HG02642 (cell line): Measurements from ENCODE around the gene PFDN1.

Experiments used
- ATAC-seq: cut with Tn5 transposase; IDR thresholded peaks from one replicate; pipeline ENCODE4 v1.9.1; 2021; ENCODE audit warnings: mild to moderate bottlenecking; ENCODE audit not compliant: unreplicated experiment, poor library complexity

The PFDN1 gene

DNA sequence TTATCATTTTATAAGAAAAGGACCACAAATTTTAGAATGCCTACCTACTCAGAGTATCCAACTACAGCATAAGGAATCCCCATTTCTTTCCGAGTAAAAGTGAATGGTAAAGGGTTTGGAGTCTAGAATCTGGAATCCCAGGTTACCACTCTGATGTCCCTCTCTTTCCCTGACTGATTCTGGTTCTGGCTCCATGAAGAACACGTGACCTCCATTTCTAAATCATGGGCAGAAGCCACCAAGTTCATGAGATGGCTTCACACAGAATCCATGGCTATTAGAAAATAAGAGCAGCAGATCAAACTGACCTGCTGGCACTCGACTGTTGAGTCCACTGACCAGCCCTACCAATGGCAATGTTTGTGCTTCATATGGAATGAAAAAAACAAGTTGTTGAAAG is 40.7 kb downstream of the PFDN1 start:
- no peak for ATAC-seq

DNA sequence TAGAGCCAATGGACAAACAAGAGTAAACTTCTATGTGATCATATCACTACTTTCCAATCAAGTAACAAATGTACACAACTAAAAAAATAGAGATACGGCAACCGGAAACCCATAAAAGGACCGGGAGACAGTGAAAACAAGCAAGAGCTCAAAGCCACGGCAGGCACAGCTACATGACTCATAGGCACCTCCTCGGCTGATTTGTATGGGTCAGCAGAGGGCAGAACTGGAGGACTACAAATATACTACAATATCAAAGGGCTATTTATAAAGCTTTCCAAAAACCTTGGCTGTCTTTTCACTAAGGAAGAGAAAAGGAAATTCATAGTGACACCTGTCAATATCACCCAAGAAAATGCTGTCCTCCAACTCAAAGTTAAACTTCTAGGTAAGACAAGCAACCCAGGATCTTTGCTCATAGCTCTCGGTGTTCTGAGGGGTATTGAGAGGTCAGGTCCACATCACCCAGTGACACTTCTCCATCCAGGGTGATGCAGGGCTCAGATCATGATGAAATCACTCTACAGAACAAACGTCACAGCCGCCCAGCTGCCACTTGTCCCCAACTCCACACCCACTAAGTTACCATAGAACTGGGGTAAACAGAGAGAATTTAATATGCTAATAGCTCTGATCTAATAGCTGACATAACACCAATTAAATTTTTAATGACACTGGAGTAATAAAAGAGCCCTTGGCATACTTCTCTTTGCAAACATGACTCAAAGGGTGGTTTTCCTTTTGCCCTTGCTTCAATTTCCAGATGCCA is 41.3 kb downstream of the PFDN1 start:
- no peak for ATAC-seq

DNA sequence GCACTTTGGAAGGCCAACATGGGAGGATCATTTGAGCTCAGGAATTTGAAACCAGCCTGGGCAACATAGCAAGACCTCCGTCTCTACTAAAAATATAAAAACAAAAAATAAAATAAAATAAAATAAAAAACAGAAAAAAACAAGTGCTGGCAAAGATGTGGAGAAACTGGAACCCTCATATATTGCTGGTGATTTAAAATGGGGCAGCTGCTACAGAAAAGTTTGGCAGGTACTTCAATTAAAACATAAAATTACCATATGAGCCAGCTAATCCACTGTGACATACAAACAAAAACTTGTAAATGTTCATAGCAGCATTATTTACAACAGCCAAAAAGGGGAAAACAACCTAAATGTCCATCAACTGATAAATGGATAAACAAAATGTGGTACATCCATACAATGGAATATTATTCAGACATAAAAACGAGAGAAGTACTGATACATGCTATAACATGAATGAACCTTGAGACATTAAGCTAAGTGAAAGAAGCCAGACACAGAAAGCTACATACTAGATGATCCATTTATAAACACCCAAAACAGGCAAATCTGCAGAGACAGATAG is 42.7 kb downstream of the PFDN1 start:
- ATAC-seq, result no peak

DNA sequence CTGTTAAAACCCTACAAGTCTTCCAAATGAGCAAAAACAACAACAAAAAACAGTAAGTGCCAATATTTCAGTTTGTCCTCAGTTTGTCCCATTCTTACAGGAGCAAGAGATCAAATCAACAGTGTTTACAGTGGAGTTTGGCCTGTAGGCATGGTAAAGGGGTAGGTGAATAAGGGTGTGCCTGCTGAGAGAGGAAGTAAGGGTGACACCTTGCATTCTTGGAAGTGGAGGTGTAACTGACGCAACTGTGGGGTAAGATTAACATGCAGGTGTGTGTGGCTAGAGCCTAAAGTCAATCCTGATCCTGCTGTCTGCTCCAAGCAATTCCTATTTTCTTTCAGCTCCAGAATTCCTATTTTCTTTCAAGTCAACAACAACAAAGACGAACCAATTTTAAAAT is 43.4 kb downstream of the PFDN1 start:
- no peak for ATAC-seq

DNA sequence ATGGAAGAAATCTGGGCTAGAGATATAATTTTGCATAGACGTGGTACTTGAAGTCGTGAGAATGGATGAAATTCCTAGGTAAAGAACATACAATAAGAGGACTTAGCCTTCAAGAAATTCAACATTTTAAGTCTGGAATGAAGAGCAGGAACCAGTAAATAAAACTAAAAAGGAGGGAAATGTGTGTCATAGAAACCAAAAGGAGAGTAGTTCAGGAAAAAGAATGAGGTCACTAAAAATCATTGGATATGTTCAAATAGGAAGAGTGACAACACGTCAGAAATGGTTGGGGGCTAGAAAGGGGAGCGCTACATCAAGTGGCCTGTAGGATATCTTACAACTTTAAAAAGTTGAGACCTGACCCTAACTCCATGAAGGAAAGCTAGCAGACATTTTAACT is 44.0 kb downstream of the PFDN1 start:
- no peak for ATAC-seq

DNA sequence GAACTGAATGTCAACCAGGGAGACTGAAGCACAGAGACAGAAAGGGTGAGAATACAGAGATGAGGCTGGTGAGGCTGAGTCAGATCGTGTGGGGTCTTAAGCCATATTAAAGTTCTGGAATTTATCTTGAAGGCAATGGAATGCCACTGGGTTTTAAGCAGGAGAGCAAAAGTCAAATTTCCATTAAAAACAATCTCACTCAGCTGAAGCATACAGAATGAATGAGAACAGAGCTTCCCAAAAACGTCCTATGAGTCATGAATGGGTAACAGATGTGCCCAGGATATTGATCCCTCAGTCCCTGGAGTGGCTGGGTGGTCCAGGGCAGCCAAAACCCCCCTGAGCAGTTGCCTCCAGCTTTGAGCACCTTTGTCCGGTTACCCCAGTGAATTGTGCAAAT is 44.9 kb downstream of the PFDN1 start:
- ATAC-seq, result no peak

DNA sequence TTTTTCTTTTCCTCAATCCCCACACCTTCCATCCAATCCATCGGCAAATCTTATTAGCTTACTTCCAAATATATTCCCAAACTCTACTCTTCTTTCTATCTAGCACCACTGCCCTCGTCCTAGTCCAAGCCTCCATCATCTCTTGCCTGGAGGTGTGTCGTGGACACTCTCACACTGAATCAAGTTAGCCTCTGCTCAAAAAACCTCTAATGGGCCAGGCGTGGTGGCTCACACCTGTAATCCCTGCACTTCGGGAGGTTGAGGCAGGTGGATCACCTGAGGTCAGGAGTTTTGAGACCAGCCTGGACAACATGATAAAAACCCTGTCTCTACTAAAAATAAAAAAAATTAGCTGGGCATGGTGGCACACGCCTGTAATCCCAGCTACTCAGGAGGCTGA is 46.2 kb downstream of the PFDN1 start:
- no peak for ATAC-seq

DNA sequence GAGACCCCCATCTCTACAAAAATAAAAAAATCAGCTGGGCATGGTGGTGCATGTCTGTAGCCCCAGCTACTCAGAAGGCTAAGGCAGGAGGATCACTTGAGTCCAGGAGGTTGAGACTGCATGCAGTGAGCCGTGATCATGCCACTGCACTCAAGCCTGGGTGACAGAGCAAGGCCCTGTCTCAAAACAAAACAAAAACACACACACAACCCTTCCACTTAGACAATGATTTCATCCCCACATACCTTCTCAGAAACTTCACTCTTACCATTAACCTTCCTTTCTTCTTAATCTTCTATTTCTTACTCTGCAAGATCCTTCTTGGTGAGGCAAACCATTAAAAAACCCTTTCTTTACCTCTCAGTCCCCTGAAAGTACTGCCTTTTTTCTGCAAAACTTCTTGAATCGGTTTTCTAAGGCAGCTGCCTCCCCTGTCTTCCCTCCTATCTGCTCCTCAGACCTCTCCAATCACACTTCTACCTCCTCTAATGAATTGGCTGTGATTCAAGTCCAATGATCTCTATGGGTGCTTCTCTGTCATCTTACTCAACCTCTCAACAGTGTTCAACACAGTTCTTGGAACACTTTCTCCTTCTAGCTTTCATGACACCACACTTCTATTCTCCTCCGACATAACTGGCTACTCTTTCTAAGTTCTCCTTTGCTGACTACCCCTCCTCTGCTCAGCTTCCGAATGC is 47.3 kb downstream of the PFDN1 start:
- ATAC-seq, result no peak

DNA sequence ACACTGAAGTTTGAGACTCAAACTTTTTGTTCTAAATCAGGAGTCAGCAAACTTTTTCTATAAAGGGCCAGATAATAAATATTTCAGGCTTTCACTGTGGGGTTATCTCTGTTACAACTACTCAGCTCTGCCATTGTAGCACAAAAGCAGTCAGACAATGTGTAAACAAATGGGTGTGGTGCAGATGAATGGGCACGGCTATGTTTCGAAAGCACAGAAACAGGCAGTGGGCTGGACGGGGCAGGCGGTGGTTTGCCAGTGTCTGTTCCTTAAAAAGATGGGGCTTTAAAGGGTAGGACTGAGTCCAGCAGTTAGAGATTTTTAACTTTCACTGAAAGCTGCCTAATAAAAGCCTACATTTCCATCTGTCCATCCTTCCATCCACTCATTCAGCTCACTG is 48.9 kb downstream of the PFDN1 start:
- no peak for ATAC-seq

DNA sequence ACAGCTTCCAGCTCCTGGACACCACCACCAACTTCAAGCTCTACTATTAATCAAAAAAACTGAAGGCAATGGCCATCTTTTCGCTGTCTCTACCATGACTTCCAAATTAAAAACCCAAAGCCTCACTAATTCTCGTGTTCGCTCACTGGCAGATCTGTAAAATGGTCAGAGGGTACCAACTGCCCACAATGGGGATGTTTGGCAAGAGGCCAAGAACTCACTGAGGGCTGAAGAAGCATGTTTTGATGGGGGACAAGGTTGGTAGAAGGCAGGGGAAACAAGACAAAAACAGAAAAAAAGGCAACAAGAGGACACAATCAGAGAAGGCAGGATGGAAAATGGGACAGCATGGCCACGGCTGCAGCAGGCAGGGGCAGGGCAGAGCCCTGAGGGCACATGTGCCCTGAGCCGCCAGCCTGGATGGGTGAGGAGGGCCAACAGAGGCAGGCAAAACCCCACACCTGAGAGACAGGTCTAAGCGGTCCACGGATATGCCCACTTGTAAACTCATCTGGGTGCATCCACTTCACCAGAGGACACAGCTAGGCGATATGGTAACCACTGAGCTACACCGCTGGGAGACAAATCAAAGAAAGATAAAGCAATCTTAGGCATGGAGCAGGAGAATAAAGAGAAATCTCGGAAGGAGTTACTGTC is 50.3 kb downstream of the PFDN1 start:
- no peak for ATAC-seq

DNA sequence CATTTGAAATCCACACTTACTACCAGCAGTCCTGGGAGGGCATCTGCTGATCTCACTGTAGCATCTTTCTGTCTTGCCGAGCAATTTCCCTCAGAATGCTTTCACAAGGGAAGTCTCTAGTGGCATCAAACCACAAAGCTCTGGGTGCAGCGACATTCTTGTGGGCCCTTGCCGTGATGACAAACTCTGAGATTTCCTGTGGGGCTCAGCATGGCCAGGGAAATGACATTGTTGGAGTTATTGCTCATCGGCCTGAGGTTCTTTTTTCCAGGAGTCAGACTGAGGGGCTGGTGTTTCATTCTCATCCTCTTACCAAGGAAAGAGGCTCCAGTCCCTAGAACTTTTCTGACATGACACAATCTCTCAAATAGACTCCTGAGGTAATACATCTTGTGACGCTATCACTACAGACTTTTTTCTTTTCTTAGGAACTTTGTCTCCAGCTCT is 51.4 kb downstream of the PFDN1 start:
- peak; percentile 71 for ATAC-seq

DNA sequence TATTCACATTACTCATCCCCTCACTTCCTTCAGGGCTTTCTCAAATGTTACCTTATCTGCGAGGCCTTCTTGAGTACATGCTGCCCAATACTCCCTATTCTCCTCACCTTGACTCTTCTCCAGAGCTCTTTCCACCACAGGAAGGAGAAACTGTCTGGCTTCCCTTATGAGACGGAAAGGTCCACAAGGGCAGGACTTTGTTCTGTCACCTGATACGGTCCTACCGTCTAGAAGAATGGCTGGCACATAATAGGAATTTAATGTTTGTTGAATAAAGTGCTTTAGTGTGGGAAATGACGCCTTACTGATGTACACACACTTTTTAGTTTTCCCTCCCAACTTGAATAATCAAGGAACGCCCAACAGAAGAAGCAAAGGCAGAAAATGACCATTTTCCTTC is 52.5 kb downstream of the PFDN1 start:
- no peak for ATAC-seq

DNA sequence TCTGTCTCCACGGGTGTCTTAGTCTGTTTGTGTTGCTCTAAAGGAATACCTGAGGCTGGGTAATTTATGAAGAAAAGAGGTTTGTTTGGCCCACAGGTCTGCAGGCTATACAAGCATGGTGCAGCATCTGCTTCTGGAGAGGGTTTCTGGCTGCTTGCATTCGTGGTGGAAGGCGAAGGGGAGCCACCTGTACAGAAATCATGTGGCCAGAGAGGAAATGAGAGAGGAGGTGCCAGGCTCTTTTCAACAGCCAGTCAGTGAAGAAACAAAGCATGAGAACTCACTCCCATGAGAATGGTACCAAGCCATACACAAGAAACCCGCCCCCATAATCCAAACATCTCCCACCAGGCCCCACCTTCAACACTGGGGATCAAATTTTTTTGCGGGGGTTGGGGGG is 53.4 kb downstream of the PFDN1 start:
- no peak for ATAC-seq

DNA sequence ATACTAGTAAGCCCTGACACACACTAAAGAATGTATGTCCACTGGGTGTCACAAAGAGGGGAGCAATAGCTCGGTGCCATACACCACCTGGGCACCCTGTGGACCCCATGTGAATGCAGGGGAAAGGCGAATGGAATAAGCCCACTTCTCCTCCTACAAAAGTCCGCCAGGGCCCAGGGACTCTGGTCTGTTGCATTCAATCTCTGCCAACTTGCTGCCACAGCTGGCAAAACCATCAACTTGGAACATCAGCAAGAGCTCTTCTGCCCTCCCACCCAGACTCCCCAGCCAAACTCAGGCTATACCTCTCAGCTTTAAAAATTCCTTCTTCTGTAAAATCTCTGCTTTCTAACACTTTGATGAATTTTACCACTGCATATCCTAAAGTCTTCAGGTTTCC is 54.5 kb downstream of the PFDN1 start:
- ATAC-seq, result no peak

DNA sequence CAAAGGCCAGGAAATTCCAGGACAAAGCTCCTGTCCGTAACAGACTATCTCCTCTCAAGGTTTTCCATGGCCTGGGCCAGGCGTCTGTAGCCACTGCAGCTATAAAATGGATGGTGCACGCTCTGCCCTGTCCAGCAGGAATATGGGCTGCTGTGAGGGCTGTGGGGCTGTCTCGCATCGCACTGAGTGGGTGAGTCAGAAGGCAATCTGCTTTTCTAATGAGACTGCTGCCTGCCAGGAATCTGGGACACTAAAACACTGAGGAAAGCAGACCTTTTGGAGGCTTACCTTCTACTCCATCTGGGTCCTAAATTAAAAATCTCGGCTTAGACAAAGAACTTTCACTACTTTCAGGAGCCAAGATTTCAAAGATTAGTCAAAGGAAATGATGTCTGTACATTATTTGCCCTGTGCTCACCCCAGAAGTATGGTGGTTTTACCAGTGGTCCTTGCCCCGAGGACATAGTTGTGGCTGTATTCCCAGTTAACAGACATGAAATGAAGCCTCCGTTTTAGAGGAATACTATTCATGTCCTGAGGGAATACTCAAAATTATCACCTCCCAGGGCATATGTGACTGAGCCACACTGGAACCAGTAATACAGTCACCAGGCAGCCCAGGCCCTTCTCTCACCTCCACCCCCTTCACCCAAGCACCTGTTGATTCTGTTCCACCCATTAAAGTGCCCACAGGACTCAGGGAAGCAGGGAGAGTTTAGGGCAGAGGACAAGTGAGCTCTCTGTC is 56.4 kb downstream of the PFDN1 start:
- no peak for ATAC-seq

DNA sequence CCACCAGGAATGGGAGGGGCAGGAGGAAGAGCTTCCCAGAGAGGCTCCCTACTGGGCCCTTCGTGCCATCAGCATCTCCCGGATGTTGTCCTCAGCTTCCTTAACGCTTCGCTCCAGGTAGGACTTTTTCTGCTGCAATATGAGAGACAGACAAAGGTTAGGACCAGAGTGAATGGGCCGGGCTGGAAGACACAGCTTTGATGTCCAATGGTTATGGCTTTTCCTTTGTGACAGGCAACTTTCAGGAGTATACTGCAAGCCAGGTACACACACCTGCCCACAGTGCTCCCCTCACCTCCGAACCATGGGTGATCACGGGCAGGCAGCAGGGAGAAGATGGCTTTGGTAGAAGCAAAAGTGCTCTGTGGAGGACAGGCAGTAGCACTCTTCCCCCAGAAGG is 57.0 kb downstream of the PFDN1 start:
- no peak for ATAC-seq

DNA sequence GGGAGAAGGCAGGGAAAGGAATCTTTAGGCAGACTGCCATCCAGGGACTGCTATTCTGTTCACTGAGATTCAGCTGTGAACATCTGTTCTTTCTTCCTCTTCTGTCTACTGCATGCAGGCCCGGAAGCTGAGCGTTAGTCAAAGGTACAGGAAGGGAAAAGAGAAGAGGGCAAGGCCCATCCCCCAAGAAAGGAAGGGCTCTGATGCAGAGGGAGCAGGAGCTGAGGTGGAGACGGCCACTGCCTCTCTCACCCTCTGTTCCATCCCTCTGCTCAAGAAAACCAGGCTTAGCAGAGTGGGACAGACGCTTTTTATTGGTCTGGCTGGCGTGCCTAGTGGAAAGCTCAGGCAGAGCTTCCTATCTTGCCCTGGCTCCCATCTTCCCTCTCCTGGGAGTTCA is 57.6 kb downstream of the PFDN1 start:
- ATAC-seq, result no peak

DNA sequence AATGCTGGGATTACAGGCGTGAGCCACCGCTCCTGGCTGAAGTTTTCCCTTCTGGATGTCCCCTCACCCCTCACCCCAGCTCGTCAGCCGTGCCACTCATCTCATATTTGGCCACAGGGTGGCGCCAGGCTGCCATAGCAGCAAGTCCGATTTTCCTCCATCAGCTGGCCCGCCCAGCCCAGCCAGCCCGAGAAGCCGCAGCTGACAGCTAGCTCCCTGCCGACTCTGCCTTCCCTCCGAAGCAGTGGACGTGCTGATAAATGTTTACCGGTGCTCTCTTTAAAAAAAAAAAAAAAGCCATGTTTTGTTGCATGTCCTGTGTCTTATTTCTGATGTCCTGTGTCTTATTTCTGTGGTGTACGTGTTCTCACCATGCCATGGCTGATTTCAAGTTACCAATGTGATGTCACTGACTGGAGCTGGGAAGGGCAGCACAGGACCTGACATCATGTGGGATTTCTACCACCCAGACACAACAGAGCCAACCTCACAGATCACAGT is 58.3 kb downstream of the PFDN1 start:
- peak; percentile 73 for ATAC-seq

DNA sequence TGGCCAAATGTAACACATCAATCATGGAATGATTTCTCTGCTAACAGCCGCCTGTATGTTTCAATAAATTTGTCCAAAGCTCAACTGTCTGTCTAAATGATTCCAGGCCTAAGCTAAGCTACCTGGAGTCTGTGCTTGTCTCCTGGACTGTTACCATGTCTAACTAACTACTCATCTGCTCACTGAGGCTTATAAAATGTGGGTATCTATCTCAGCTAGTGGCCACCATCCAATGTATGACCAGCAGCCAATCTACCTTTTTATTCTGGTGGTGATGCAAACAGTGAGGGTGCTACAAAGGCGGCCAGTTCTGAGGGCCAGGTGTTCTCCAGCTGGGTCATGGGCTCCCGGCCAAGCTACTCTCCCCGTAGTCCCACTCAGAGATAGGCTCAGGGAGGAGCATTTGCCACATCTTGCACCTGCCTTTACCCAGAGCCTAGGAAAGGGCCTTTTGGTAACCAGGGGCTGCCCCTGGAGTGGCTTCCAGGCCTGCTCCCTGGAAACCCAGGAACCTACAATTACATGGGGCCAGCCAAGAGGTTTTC is 59.1 kb downstream of the PFDN1 start:
- ATAC-seq, result no peak
